Karpas-422 (cell line): ENCODE results near the gene ZNF556. TPM values are rescaled to one million over a fixed set of nuclear protein-coding genes. Genes with fewer than 3 reads are reported as not detected.

Source experiments
- DNase-seq: peaks from one replicate; pipeline ENCODE4 v3.0.0-alpha.2; 2015
- H2AFZ ChIP-seq: fragments of 200-600 bp; sonication (generic); 2 replicates; pipeline ENCODE4 v1.6.1; 2014; ENCODE audit warnings: antibody characterized with exemption, low read length, mixed read lengths
- H3K27ac ChIP-seq: fragments of 200-600 bp; sonication (generic); 2 replicates; pipeline ENCODE4 v1.5.1; 2014; ENCODE audit warnings: mild to moderate bottlenecking, low read length, moderate library complexity
- H3K27me3 ChIP-seq: fragments of 200-600 bp; sonication (generic); 2 replicates; pipeline ENCODE4 v1.6.1; 2014; ENCODE audit warnings: low read length, mixed read lengths
- H3K36me3 ChIP-seq: fragments of 200-600 bp; sonication (generic); 2 replicates; pipeline ENCODE4 v1.6.1; 2014; ENCODE audit warnings: low read length, mixed read lengths; ENCODE audit not compliant: insufficient read depth
- H3K4me1 ChIP-seq: fragments of 200-600 bp; sonication (generic); 2 replicates; pipeline ENCODE4 v1.6.1; 2014; ENCODE audit warnings: mild to moderate bottlenecking, low read length, mixed read lengths
- H3K4me2 ChIP-seq: fragments of 200-600 bp; sonication (generic); 2 replicates; pipeline ENCODE4 v1.6.1; 2014; ENCODE audit warnings: low read length, low read depth, mild to moderate bottlenecking; ENCODE audit not compliant: poor library complexity, severe bottlenecking
- H3K4me3 ChIP-seq: fragments of 200-600 bp; sonication (generic); 2 replicates; pipeline ENCODE4 v1.5.1; 2014; ENCODE audit warnings: mild to moderate bottlenecking, antibody characterized with exemption, low read length, mixed read lengths
- H3K79me2 ChIP-seq: fragments of 200-600 bp; sonication (generic); 2 replicates; pipeline ENCODE4 v1.6.1; 2014; ENCODE audit warnings: mild to moderate bottlenecking, low read length, mixed read lengths
- H3K9ac ChIP-seq: fragments of 200-600 bp; sonication (generic); 2 replicates; pipeline ENCODE4 v1.6.0; 2014; ENCODE audit warnings: low read length
- H3K9me2 ChIP-seq: fragments of 200-600 bp; sonication (generic), shearing (Covaris generic); replicated peaks from 2 replicates; pipeline ENCODE4 v1.6.0; 2014; ENCODE audit warnings: mild to moderate bottlenecking, low read length, moderate library complexity; ENCODE audit not compliant: insufficient read depth
- H3K9me3 ChIP-seq: fragments of 300-700, 200-600 bp; sonication (generic); 2 replicates; pipeline ENCODE4 v1.6.1; 2014; ENCODE audit warnings: low read length, mixed read lengths
- H4K20me1 ChIP-seq: fragments of 200-600 bp; sonication (generic); 2 replicates; pipeline ENCODE4 v1.6.1; 2014; ENCODE audit warnings: mild to moderate bottlenecking, antibody characterized with exemption, low read length, low read depth; ENCODE audit not compliant: insufficient read depth
- total RNA-seq: library from RNA; depleted of rRNA; stranded (reverse); fragments of >200 nt; shearing (Covaris generic); gene quantifications from 2 replicates; pipeline ENCODE4 v1.2.3, GENCODE V29; 2014; ENCODE audit warnings: low replicate concordance

Gene ZNF556
- total RNA-seq, 1 experiment from 2014 or later: not detected

DNA sequence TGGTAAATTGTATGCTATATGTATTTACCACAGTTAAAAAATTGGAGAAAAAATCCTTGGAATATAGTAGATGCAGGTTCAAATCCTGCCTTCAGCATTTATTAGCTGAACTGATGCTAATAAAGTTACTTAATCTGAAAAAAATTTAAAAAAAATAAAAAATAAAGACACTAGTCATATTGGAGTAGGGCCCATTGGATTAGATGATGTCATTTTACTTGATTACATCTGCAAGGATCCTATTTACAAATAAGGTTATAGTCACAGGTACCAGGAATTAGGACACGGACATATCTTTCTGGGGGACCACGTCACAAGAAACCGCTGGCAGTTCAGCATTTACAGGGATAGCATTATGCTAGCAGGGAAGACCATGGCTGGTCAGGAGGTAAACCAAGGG is 19.6 kb upstream of the ZNF556 start:
- Histone ChIP-seq H3K9me3 (peaks cover 10% of the 10 kb centered on the region), H4K20me1 (no peaks in the 10 kb centered on the region), H3K27ac (no peak overlapping the region)

DNA sequence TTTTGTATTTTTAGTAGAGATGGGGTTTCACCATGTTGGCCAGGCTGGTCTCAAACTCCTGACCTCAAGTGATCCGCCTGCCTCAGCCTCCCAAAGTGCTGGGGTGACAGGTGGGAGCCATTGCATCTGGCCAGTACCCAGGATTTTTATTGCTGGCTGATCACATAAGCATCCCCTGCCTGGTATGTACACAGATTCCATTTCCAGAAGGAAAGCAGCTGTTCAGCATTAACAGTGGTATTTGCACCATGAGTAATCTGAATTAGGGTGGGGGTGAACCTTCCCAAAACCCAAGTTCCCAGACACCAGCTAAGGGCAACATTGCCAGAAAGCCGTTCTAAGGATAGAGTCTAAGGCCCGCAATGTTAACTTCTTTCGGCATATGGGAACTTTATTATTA is 18.5 kb upstream of the ZNF556 start:
- Histone ChIP-seq H3K4me2 (no peak overlapping the region), H3K27ac (no peak overlapping the region), H3K36me3 (peaks cover 16% of the 10 kb centered on the region), H3K27me3 (no peaks in the 10 kb centered on the region), H4K20me1 (no peaks in the 10 kb centered on the region), H3K9ac (no peak overlapping the region), H3K9me3 (peaks cover 21% of the 10 kb centered on the region), H2AFZ (no peak overlapping the region), H3K4me3 (no peak overlapping the region), H3K9me2 (no peaks in the 10 kb centered on the region), H3K79me2 (no peaks in the 10 kb centered on the region), H3K4me1 (no peaks in the 10 kb centered on the region)
- no peak for DNase-seq

More for the DNA sequence above, 19.6 kb upstream of the ZNF556 start:
- Histone ChIP-seq H3K79me2 (no peaks in the 10 kb centered on the region), H3K36me3 (peaks cover 5% of the 10 kb centered on the region), H3K27me3 (no peaks in the 10 kb centered on the region), H3K9me2 (no peaks in the 10 kb centered on the region), H3K9ac (no peak overlapping the region), H3K4me2 (no peak overlapping the region), H3K4me3 (no peak overlapping the region), H2AFZ (no peak overlapping the region), H3K4me1 (peaks cover 2% of the 10 kb centered on the region)
- peak; percentile 23 for DNase-seq

DNA sequence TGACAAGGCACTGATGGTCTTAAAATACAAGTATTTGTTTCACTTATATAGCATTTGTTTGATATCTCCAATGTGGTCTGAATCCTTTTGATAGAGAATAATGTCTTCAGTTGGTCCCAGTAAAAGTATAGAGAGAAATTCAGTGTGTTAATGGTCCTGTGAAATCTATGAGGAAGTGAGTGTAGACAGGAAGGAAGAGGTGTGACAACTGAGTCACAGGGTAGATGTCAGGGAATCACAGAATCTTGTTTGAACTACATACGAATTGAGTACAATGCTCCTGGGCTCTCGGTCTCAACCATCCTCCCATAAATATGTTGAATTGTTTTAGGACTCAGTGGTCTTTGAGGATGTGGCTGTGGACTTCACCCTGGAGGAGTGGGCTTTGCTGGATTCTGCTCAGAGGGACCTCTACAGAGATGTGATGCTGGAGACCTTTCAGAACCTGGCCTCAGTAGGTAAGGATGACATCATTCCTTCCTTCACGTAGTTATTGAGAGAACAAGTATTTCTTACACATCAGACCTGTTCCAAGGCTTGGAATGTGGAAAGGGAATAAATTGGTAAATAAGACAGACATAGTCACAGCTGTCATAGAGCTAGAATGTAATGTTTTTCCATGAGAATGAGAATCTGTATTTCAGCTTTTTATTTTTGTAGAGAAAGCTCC is 16.7 kb upstream of the ZNF556 start:
- Histone ChIP-seq H3K4me2 (no peak overlapping the region), H3K27me3 (no peaks in the 10 kb centered on the region), H3K9me2 (no peaks in the 10 kb centered on the region), H3K36me3 (peaks cover 17% of the 10 kb centered on the region), H3K79me2 (no peaks in the 10 kb centered on the region), H3K4me1 (no peaks in the 10 kb centered on the region), H3K9ac (no peak overlapping the region), H4K20me1 (no peaks in the 10 kb centered on the region), H3K9me3 (peaks cover 33% of the 10 kb centered on the region), H3K27ac (no peak overlapping the region), H3K4me3 (no peak overlapping the region), H2AFZ (no peak overlapping the region)
- peak; percentile 38 for DNase-seq

DNA sequence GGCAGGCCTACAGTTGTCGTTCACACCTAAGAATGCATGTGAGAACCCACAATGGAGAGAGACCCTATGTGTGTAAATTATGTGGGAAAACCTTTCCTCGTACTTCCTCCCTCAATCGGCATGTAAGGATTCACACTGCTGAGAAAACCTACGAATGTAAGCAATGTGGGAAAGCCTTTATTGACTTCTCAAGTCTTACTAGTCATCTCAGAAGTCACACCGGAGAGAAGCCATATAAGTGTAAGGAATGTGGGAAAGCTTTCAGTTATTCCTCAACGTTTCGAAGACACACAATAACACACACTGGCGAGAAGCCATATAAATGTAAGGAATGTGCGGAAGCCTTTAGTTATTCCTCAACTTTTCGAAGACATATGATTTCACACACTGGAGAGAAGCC is 14.5 kb upstream of the ZNF556 start:
- peak; percentile 19 for DNase-seq
- H3K27ac ChIP-seq: no peak overlapping the region
- no peak overlapping the region for H3K4me3 ChIP-seq
- H3K27me3 ChIP-seq: no peaks in the 10 kb centered on the region
- no peaks in the 10 kb centered on the region for H3K4me1 ChIP-seq
- H4K20me1 ChIP-seq: no peaks in the 10 kb centered on the region
- H3K79me2 ChIP-seq: no peaks in the 10 kb centered on the region
- no peak overlapping the region for H3K9ac ChIP-seq
- no peak overlapping the region for H3K4me2 ChIP-seq
- peaks cover 33% of the 10 kb centered on the region for H3K9me3 ChIP-seq
- H2AFZ ChIP-seq: no peak overlapping the region
- no peaks in the 10 kb centered on the region for H3K9me2 ChIP-seq
- peaks cover 17% of the 10 kb centered on the region for H3K36me3 ChIP-seq

DNA sequence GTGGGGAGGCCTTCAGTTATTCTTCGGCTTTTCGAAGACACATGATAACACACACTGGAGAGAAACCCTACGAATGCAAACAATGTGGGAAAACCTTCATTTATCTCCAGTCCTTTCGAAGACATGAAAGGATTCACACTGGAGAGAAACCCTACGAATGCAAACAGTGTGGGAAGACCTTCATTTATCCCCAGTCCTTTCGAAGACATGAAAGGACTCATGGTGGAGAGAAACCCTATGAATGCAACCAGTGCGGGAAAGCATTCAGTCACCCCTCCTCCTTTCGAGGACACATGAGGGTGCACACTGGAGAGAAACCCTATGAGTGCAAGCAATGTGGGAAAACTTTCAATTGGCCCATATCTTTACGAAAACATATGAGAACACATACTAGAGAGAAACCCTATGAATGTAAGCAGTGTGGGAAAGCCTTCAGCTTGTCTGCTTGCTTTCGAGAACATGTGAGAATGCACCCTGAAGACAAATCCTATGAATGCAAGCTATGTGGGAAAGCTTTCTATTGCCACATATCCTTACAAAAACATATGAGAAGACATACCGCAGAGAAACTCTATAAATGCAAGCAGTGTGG is 14.0 kb upstream of the ZNF556 start:
- no peaks in the 10 kb centered on the region for H3K79me2 ChIP-seq
- H3K9me2 ChIP-seq: no peaks in the 10 kb centered on the region
- H2AFZ ChIP-seq: no peak overlapping the region
- no peaks in the 10 kb centered on the region for H3K27me3 ChIP-seq
- no peaks in the 10 kb centered on the region for H4K20me1 ChIP-seq
- DNase-seq: peak; percentile 31
- H3K4me2 ChIP-seq: no peak overlapping the region
- no peak overlapping the region for H3K27ac ChIP-seq
- no peak overlapping the region for H3K9ac ChIP-seq
- no peak overlapping the region for H3K4me3 ChIP-seq
- H3K36me3 ChIP-seq: peaks cover 17% of the 10 kb centered on the region
- H3K4me1 ChIP-seq: no peaks in the 10 kb centered on the region
- peaks cover 33% of the 10 kb centered on the region for H3K9me3 ChIP-seq

DNA sequence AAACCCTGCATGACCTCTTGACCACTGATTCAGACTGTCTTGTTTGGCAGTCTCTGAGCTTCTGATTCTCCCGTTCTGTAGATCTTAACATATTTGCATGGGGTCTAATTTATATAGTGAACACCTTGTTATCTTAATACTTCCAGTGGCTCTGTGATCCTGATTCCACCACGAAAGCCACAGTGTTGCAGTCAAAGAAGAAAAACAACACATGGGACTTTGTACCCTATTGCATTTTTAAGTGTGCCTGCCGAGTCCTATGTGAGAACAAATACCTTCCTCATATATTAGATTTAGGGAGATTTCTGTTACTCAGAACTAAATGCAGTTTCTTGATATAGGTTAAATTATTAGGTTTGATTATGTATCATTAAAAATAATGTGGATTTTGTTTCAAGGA is 12.3 kb upstream of the ZNF556 start:
- no peak overlapping the region for H3K4me2 ChIP-seq
- H3K9me3 ChIP-seq: peaks cover 32% of the 10 kb centered on the region
- no peak overlapping the region for H3K27ac ChIP-seq
- H3K27me3 ChIP-seq: no peaks in the 10 kb centered on the region
- no peak overlapping the region for H3K4me3 ChIP-seq
- no peaks in the 10 kb centered on the region for H4K20me1 ChIP-seq
- peaks cover 17% of the 10 kb centered on the region for H3K36me3 ChIP-seq
- H3K9me2 ChIP-seq: no peaks in the 10 kb centered on the region
- DNase-seq: no peak
- no peak overlapping the region for H2AFZ ChIP-seq
- no peaks in the 10 kb centered on the region for H3K4me1 ChIP-seq
- no peaks in the 10 kb centered on the region for H3K79me2 ChIP-seq
- no peak overlapping the region for H3K9ac ChIP-seq

DNA sequence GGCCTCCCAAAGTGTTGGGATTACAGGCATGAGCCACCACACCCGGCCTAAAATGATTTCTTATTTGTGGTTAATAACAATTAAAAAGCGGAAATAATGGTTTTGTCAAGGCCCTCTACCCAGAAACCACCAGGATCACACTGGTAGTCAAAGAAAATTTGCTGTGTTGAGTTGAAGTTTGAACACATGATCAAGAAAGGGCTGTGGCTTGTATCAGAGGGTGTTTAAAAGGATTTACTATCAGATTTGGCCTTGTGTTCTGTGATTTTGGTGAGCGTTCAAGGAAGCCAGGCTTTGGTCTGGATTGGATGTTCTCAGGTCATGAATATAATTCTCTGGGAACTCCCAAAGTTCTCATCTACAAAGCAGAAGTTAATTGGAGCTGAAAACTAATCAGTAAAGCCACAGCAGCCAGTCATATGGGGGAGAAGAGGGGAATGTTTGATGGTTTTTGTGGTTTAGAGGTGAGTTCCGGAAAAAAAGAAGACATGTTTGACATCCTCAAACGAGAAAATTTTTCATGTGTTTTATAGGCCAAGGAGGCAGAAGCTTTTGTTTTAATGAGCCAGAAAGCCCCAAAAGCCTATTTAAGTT is 10.6 kb upstream of the ZNF556 start:
- Histone ChIP-seq H3K27me3 (no peaks in the 10 kb centered on the region), H3K4me3 (no peak overlapping the region), H4K20me1 (no peaks in the 10 kb centered on the region), H3K36me3 (peaks cover 17% of the 10 kb centered on the region), H3K79me2 (no peaks in the 10 kb centered on the region), H3K4me2 (no peak overlapping the region), H3K9me3 (peaks cover 27% of the 10 kb centered on the region), H3K9ac (no peak overlapping the region), H3K4me1 (no peaks in the 10 kb centered on the region), H2AFZ (no peak overlapping the region), H3K27ac (no peak overlapping the region), H3K9me2 (no peaks in the 10 kb centered on the region)
- no peak for DNase-seq

DNA sequence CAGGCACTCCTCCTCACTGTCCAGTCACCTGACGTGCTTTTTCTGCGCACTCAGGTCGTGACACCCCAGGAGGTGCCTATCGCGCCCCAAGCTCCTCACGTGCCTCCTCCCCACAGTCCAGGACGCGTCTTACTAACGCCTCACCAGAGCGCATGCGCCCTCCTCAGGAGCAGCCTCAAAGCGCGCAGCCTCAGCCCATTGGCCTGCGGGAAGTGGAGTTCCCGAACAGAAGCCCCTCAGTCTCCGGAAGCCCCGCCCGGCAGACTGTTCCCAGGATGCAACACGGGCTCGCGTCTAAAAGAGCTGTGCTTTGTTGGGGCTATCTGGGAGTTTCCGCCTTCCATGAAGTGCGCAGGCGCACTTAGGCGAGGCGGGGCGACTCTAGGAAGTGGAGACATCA is 8.3 kb upstream of the ZNF556 start:
- Histone ChIP-seq H3K27me3 (no peaks in the 10 kb centered on the region), H2AFZ (no peak overlapping the region), H3K4me2 (no peak overlapping the region), H3K4me1 (no peaks in the 10 kb centered on the region), H3K9me2 (no peaks in the 10 kb centered on the region), H3K9ac (no peak overlapping the region), H4K20me1 (no peaks in the 10 kb centered on the region), H3K27ac (no peak overlapping the region), H3K9me3 (peaks cover 9% of the 10 kb centered on the region), H3K4me3 (no peak overlapping the region), H3K36me3 (no peaks in the 10 kb centered on the region), H3K79me2 (no peaks in the 10 kb centered on the region)
- DNase-seq: no peak
